Endothelial cell of umbilical vein (primary cell): Measurements from ENCODE around the gene SYTL4. TPM values are rescaled to one million over a fixed set of nuclear protein-coding genes. Genes with fewer than 3 reads are reported as not detected.

Experiments used
- BruUV-seq: library from RNA; stranded (reverse); fragments of 400-500 nt; replicated peaks from 2 replicates; lab custom pipeline; 2021; lab: Mats Ljungman, UMichigan
- CTCF ChIA-PET: fragments of 300-600, 350-600 bp; sonication (Branson Sonifier 250); formaldehyde crosslinking; loops from one replicate; lab custom pipeline; 2021; ENCODE audit warnings: antibody characterized with exemption, inconsistent platforms; lab: Charles Lee
- POLR2A ChIA-PET: fragments of 300-600, 350-600 bp; sonication (Branson Sonifier 250); formaldehyde crosslinking; loops from one replicate; lab custom pipeline; 2021; ENCODE audit warnings: antibody characterized with exemption, inconsistent platforms; lab: Charles Lee
- DNase-seq: peaks from one replicate; pipeline ENCODE4 v3.0.0-alpha.2; 2011; ENCODE audit warnings: low read depth, low spot score
- FAIRE-seq: peaks from 2 replicates; lab custom pipeline; 2011; peaks lifted over from hg19 to GRCh38; lab: Jason Lieb, UNC
- H2AFZ ChIP-seq: 2 replicates; pipeline ENCODE4 v1.6.0; 2012; ENCODE audit warnings: low read depth, low read length, control low read depth, inconsistent platforms
- H3K27ac ChIP-seq: 2 replicates; pipeline ENCODE4 v1.5.1; 2011; ENCODE audit warnings: low read depth, mild to moderate bottlenecking, control low read depth, low read length, moderate library complexity; ENCODE audit not compliant: insufficient read depth
- H3K27me3 ChIP-seq, 2 experiments: 2 replicates each; pipeline versions ENCODE4 v1.6.0 to v1.6.1; 2011; ENCODE audit warnings: low read length in 2 of 2, mixed read lengths in 1 of 2; ENCODE audit not compliant: control insufficient read depth in 2 of 2, insufficient read depth in 2 of 2
- H3K36me3 ChIP-seq, 2 experiments: 2 replicates in 1 of 2; 3 replicates in 1 of 2; pipeline ENCODE4 v1.5.1; 2011; ENCODE audit warnings: low read length in 2 of 2, mild to moderate bottlenecking in 1 of 2, moderate library complexity in 1 of 2; ENCODE audit not compliant: control insufficient read depth in 2 of 2, insufficient read depth in 2 of 2; ENCODE audit errors: extremely low read depth in 1 of 2
- H3K4me1 ChIP-seq: 3 replicates; pipeline ENCODE4 v1.5.1; 2011; ENCODE audit warnings: mild to moderate bottlenecking, low read length; ENCODE audit not compliant: control insufficient read depth, insufficient read depth; ENCODE audit errors: extremely low read depth
- H3K4me2 ChIP-seq: 2 replicates; pipeline ENCODE4 v1.6.1; 2011; ENCODE audit warnings: low read length, control low read depth, mixed read lengths; ENCODE audit not compliant: insufficient read depth
- H3K4me3 ChIP-seq, 3 experiments: fragments of 200-600 bp in 1 of 3; sonication (generic), shearing (Covaris generic) in 1 of 3; replicated peaks in 1 of 3; 2 replicates each; pipeline ENCODE4 v1.5.1; 2011 to 2016; ENCODE audit warnings: control low read depth in 3 of 3, low read length in 3 of 3, mild to moderate bottlenecking in 2 of 3, inconsistent platforms in 1 of 3, low read depth in 1 of 3, moderate library complexity in 1 of 3; ENCODE audit not compliant: insufficient read depth in 1 of 3
- H3K79me2 ChIP-seq: 2 replicates; pipeline ENCODE4 v1.6.0; 2012; ENCODE audit warnings: low read length, inconsistent platforms; ENCODE audit not compliant: control insufficient read depth, insufficient read depth
- H3K9ac ChIP-seq: replicated peaks from 2 replicates; pipeline ENCODE3; 2011; ENCODE audit warnings: low read length, control low read depth; ENCODE audit not compliant: insufficient read depth; ENCODE audit errors: extremely low read depth
- H3K9me1 ChIP-seq: replicated peaks from 3 replicates; pipeline ENCODE4 v1.6.0; 2011; ENCODE audit warnings: mild to moderate bottlenecking, low read length; ENCODE audit not compliant: control insufficient read depth, insufficient read depth; ENCODE audit errors: extremely low read depth
- H3K9me3 ChIP-seq: replicated peaks from 2 replicates; pipeline ENCODE4 v1.5.1; 2012; ENCODE audit warnings: low read length, inconsistent platforms; ENCODE audit not compliant: control insufficient read depth, insufficient read depth
- H4K20me1 ChIP-seq: replicated peaks from 2 replicates; pipeline ENCODE3; 2011; ENCODE audit warnings: mild to moderate bottlenecking, low read length; ENCODE audit not compliant: control insufficient read depth, insufficient read depth; ENCODE audit errors: extremely low read depth
- EZH2 ChIP-seq: IDR thresholded peaks from 2 replicates; pipeline ENCODE4 v1.6.1; 2012; ENCODE audit warnings: borderline replicate concordance, low read depth, mild to moderate bottlenecking, moderate library complexity, low read length, inconsistent platforms; ENCODE audit not compliant: severe bottlenecking
- FOS ChIP-seq: IDR thresholded peaks from 2 replicates; pipeline ENCODE4 v1.6.1; 2011; ENCODE audit warnings: mild to moderate bottlenecking, low read length, moderate library complexity, borderline replicate concordance; ENCODE audit not compliant: insufficient read depth
- GATA2 ChIP-seq: IDR thresholded peaks from 2 replicates; pipeline ENCODE4 v1.7.0; 2011; ENCODE audit warnings: low read depth, mild to moderate bottlenecking, moderate library complexity, mixed read lengths, low read length; ENCODE audit not compliant: insufficient read length, insufficient read depth
- JUN ChIP-seq: IDR thresholded peaks from 2 replicates; pipeline ENCODE4 v1.6.1; 2011; ENCODE audit warnings: borderline replicate concordance, low read depth; ENCODE audit not compliant: insufficient read length, insufficient read depth
- MYC ChIP-seq: IDR thresholded peaks from one replicate; pipeline ENCODE4 v1.6.1; 2011; ENCODE audit warnings: mild to moderate bottlenecking, low read depth, low read length
- POLR2A ChIP-seq: IDR thresholded peaks from 2 replicates; pipeline ENCODE4 v1.6.1; 2012; ENCODE audit warnings: low read depth, mild to moderate bottlenecking, control low read depth, low read length
- POLR2AphosphoS5 ChIP-seq: IDR thresholded peaks from 2 replicates; pipeline ENCODE4 v1.6.1; 2012; ENCODE audit warnings: low read depth, mild to moderate bottlenecking, control low read depth, low read length, moderate library complexity; ENCODE audit not compliant: insufficient read depth
- dilution Hi-C: fragments of 300-500 bp; cut with MboI; formaldehyde crosslinking; loops from one replicate; pipeline ENCODE4 v1.15.0; 2019; ENCODE audit warnings: low sequenced_read_pairs; ENCODE audit not compliant: extremely low pct_ligation_motif_present
- intact Hi-C: fragments of 100-400 bp; cut with micrococcal nuclease; formaldehyde crosslinking; loops from one replicate; pipeline ENCODE4 v1.10.0; 2022
- polyA plus RNA-seq, 4 experiments: library from polyadenylated mRNA; depleted of rRNA in 3 of 4; stranded (reverse) in 3 of 4; unstranded in 1 of 4; fragments of >200 nt; gene quantifications; 2 replicates each; pipeline versions ENCODE4 v1.2.1 to v1.2.3, GENCODE V29; 2011 to 2012; ENCODE audit warnings: missing spikeins in 1 of 4
- total RNA-seq: library from RNA; stranded (reverse); gene quantifications from 2 replicates; pipeline ENCODE4 v1.2.3, GENCODE V29; 2021
- TF ChIP-seq, protein P1 (sequence below), 2 donors: IDR thresholded peaks; 1 replicate in 1 of 2; 2 replicates in 1 of 2; pipeline ENCODE4 v1.5.1; 2011; ENCODE audit warnings: low read length in 2 of 2, mild to moderate bottlenecking in 2 of 2, moderate library complexity in 2 of 2, control low read depth in 1 of 2, inconsistent platforms in 1 of 2, low read depth in 1 of 2; ENCODE audit not compliant: insufficient read depth in 1 of 2; ENCODE audit errors: extremely low read depth in 1 of 2
- TF ChIP-seq, protein P2 (sequence below): IDR thresholded peaks from 2 replicates; pipeline ENCODE4 v1.6.1; 2011; ENCODE audit not compliant: insufficient read depth, insufficient read length

Gene SYTL4
- total and polyA plus RNA-seq, 2 donors (not counting 3 experiments of a cell fraction or from before 2014, with no cell fraction given) = 25.6 to 44.1 TPM

DNA sequence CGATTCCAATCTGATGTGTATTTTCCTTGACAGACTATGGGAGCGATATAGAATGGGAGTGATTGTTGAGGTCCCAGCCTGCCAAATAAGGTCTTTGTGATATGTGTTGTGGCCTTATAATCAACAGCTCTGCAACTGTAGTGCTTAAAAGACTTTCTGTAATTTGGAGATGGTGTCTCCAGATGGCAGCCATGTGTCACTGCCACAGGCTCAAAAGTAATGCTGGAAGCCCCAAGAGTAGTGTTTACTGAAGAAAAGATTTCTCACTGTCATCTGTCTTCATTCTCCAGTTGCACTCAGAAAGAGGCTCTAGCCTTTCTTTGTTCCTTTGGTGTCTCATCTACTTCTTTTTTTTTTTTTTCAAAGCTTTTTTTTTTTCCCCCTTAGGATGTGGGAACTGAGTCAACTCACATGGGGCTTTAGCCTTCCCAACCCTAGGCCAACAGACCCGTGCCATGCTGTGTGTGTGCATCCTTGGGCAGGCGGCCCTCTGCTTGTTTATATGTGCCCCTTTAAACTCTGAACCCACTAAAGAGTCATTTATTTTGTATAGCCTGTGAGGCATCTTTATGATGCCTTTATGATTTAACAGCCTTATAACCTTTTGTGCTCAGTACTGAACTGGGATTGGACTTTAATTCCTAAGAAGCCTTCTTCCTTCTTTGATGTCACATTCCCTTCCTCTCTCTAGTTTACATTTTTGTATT, 72.3 kb downstream of the SYTL4 start:
- TF ChIP-seq POLR2AphosphoS5 (no peak), POLR2A (no peak), EZH2 (no peak), FOS (no peak), GATA2 (no peak), MYC (no peak), JUN (no peak)
- TF ChIP-seq, protein P1, sequence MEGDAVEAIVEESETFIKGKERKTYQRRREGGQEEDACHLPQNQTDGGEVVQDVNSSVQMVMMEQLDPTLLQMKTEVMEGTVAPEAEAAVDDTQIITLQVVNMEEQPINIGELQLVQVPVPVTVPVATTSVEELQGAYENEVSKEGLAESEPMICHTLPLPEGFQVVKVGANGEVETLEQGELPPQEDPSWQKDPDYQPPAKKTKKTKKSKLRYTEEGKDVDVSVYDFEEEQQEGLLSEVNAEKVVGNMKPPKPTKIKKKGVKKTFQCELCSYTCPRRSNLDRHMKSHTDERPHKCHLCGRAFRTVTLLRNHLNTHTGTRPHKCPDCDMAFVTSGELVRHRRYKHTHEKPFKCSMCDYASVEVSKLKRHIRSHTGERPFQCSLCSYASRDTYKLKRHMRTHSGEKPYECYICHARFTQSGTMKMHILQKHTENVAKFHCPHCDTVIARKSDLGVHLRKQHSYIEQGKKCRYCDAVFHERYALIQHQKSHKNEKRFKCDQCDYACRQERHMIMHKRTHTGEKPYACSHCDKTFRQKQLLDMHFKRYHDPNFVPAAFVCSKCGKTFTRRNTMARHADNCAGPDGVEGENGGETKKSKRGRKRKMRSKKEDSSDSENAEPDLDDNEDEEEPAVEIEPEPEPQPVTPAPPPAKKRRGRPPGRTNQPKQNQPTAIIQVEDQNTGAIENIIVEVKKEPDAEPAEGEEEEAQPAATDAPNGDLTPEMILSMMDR (IDR thresholded peaks at IDR 0.05; ENCODE audit: extremely low read depth in 1 of 2, insufficient read depth in 1 of 2, low read depth in 1 of 2, low read length in 2 of 2) = no peak
- TF ChIP-seq, protein P2, sequence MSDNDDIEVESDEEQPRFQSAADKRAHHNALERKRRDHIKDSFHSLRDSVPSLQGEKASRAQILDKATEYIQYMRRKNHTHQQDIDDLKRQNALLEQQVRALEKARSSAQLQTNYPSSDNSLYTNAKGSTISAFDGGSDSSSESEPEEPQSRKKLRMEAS = no peak
- H3K9me3 ChIP-seq = no peaks in the 10 kb centered on the region
- H3K36me3 ChIP-seq = peaks cover 6 to 8% of the 10 kb centered on the region in 2 experiments
- no peak overlapping the region for H3K4me3 ChIP-seq
- FAIRE-seq (peak; percentile 4), DNase-seq (no peak)
- peak overlapping the region; percentile 47 for H3K9ac ChIP-seq
- peaks cover 36% of the 10 kb centered on the region for H3K4me1 ChIP-seq
- no peaks in the 10 kb centered on the region for H3K9me1 ChIP-seq
- ChIA-PET POLR2A (interaction anchor here (0.6 kb wide), 1 partner anchor 45 kb away, joined by 3 read pairs; no protein-coding TSS in a partner anchor), CTCF (interaction anchor here (0.7 to 2.2 kb wide), 5 partner anchors 10 to 109 kb away, joined by 3 to 10 read pairs (median 4); partner anchors contain the start of gene TSPAN6)
- no peaks in the 10 kb centered on the region for H4K20me1 ChIP-seq
- intact Hi-C loops = loop anchor here (1.0 kb wide), 1 partner anchor 9 kb away; no protein-coding TSS in a partner anchor
- dilution Hi-C loops = no loop called here
- H2AFZ ChIP-seq = no peak overlapping the region
- peaks cover 60% of the 10 kb centered on the region for H3K79me2 ChIP-seq
- peak overlapping the region; percentile 81 for H3K27ac ChIP-seq
- BruUV-seq = TSS peak; percentile 55
- peak overlapping the region; percentile 55 for H3K4me2 ChIP-seq
- no peaks in the 10 kb centered on the region for H3K27me3 ChIP-seq
